ENCODE results near the gene FBH1. TPM values are rescaled to one million over a fixed set of nuclear protein-coding genes. Genes with fewer than 3 reads are reported as not detected.

FBH1 gene
- total RNA-seq, 1 donor from 2014 or later, result 71.5 TPM

- Histone ChIP-seq H3K9me3 (ENCODE audit: insufficient read depth, low read depth, low read length) (no peaks in the 10 kb centered on the region), H3K4me1 (ENCODE audit: insufficient read depth, low read length) (no peaks in the 10 kb centered on the region), H3K79me2 (ENCODE audit: insufficient read depth, low read length) (no peaks in the 10 kb centered on the region), H3K9ac (ENCODE audit: low read length) (no peak overlapping the region), H3K27ac (ENCODE audit: low read depth, low read length) (no peak overlapping the region), H4K20me1 (ENCODE audit: insufficient read depth, low read length) (peaks cover 12% of the 10 kb centered on the region), H3K36me3 (ENCODE audit: insufficient read depth, low read length) (peaks cover 71% of the 10 kb centered on the region), H3K27me3 (ENCODE audit: insufficient read depth, low read length) (no peaks in the 10 kb centered on the region), H2AFZ (ENCODE audit: low read depth, low read length) (no peak overlapping the region), H3K4me2 (ENCODE audit: low read length) (no peak overlapping the region), H3K4me3 (ENCODE audit: insufficient read depth, low read depth, low read length) (no peak overlapping the region)
- H3K4me1 Mint-ChIP-seq (ENCODE audit: low read depth, unreplicated experiment), result no peaks in the 10 kb centered on the region
- FAIRE-seq (no peak), DNase-seq (ENCODE audit: low read depth) (no peak)
- no peaks in the 10 kb centered on the region for H3K27me3 Mint-ChIP-seq (ENCODE audit: low read depth, unreplicated experiment)
- H3K36me3 Mint-ChIP-seq (ENCODE audit: low read depth, unreplicated experiment), result peaks cover 32% of the 10 kb centered on the region
- no peak overlapping the region for H3K4me3 Mint-ChIP-seq (ENCODE audit: unreplicated experiment)
- H3K9me3 Mint-ChIP-seq (ENCODE audit: unreplicated experiment), result no peaks in the 10 kb centered on the region
- TF ChIP-seq EZH2 (IDR thresholded peaks at IDR 0.05; ENCODE audit: insufficient read depth, low read length), result no peak
- TF ChIP-seq, protein P1, sequence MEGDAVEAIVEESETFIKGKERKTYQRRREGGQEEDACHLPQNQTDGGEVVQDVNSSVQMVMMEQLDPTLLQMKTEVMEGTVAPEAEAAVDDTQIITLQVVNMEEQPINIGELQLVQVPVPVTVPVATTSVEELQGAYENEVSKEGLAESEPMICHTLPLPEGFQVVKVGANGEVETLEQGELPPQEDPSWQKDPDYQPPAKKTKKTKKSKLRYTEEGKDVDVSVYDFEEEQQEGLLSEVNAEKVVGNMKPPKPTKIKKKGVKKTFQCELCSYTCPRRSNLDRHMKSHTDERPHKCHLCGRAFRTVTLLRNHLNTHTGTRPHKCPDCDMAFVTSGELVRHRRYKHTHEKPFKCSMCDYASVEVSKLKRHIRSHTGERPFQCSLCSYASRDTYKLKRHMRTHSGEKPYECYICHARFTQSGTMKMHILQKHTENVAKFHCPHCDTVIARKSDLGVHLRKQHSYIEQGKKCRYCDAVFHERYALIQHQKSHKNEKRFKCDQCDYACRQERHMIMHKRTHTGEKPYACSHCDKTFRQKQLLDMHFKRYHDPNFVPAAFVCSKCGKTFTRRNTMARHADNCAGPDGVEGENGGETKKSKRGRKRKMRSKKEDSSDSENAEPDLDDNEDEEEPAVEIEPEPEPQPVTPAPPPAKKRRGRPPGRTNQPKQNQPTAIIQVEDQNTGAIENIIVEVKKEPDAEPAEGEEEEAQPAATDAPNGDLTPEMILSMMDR (IDR thresholded peaks at IDR 0.05; ENCODE audit: insufficient read depth, low read depth, low read length), result no peak
- no peak overlapping the region for H3K27ac Mint-ChIP-seq (ENCODE audit: unreplicated experiment)
Observed at GRCh38 chr10:5917305-5917704, 27.3 kb downstream of the FBH1 start.

DNA sequence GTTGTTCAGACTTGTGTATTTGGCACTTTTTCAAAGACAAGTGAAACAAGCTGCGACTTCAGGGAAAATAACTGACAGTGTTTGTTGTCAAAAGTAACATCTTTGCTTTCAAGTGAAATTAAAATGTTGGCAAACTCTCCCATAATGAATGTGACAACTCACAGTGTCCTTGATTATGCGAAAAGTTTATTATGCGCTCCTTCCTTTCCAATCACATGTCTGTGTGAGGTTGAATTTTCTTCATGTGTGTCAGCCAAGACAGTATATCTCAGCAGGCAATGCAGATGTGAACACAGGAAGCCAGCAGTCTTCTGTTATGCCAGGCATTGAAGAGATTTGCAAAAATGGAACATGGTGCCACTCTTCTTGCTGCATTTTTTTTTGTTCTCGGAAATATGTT is 28.7 kb downstream of the FBH1 start:
- no peaks in the 10 kb centered on the region for H3K9me3 ChIP-seq (ENCODE audit: insufficient read depth, low read depth, low read length)
- Mint-ChIP-seq H3K4me1 (ENCODE audit: low read depth, unreplicated experiment) (no peaks in the 10 kb centered on the region), H3K27ac (ENCODE audit: unreplicated experiment) (no peak overlapping the region), H3K9me3 (ENCODE audit: unreplicated experiment) (no peaks in the 10 kb centered on the region), H3K4me3 (ENCODE audit: unreplicated experiment) (no peak overlapping the region), H3K27me3 (ENCODE audit: low read depth, unreplicated experiment) (no peaks in the 10 kb centered on the region), H3K36me3 (ENCODE audit: low read depth, unreplicated experiment) (peaks cover 34% of the 10 kb centered on the region)
- H2AFZ ChIP-seq (ENCODE audit: low read depth, low read length), result no peak overlapping the region
- H3K27me3 ChIP-seq (ENCODE audit: insufficient read depth, low read length), result no peaks in the 10 kb centered on the region
- TF ChIP-seq, protein P1 (IDR thresholded peaks at IDR 0.05; ENCODE audit: insufficient read depth, low read depth, low read length), result no peak
- no peak for TF ChIP-seq EZH2 (IDR thresholded peaks at IDR 0.05; ENCODE audit: insufficient read depth, low read length)
- no peaks in the 10 kb centered on the region for H3K4me1 ChIP-seq (ENCODE audit: insufficient read depth, low read length)
- no peak overlapping the region for H3K9ac ChIP-seq (ENCODE audit: low read length)
- H4K20me1 ChIP-seq (ENCODE audit: insufficient read depth, low read length), result peaks cover 3% of the 10 kb centered on the region
- H3K4me2 ChIP-seq (ENCODE audit: low read length), result no peak overlapping the region
- H3K36me3 ChIP-seq (ENCODE audit: insufficient read depth, low read length), result peaks cover 73% of the 10 kb centered on the region
- DNase-seq (ENCODE audit: low read depth) (no peak), FAIRE-seq (no peak)
- H3K27ac ChIP-seq (ENCODE audit: low read depth, low read length), result no peak overlapping the region
- H3K4me3 ChIP-seq (ENCODE audit: insufficient read depth, low read depth, low read length), result no peak overlapping the region
- no peaks in the 10 kb centered on the region for H3K79me2 ChIP-seq (ENCODE audit: insufficient read depth, low read length)

- DNase-seq (ENCODE audit: low read depth) (no peak), FAIRE-seq (no peak)
- Histone ChIP-seq H3K4me3 (ENCODE audit: insufficient read depth, low read depth, low read length) (no peak overlapping the region), H3K27ac (ENCODE audit: low read depth, low read length) (no peak overlapping the region), H3K9ac (ENCODE audit: low read length) (no peak overlapping the region), H2AFZ (ENCODE audit: low read depth, low read length) (no peak overlapping the region), H3K9me3 (ENCODE audit: insufficient read depth, low read depth, low read length) (no peaks in the 10 kb centered on the region), H3K4me1 (ENCODE audit: insufficient read depth, low read length) (no peaks in the 10 kb centered on the region), H3K36me3 (ENCODE audit: insufficient read depth, low read length) (peaks cover 73% of the 10 kb centered on the region), H3K79me2 (ENCODE audit: insufficient read depth, low read length) (no peaks in the 10 kb centered on the region), H3K4me2 (ENCODE audit: low read length) (no peak overlapping the region), H3K27me3 (ENCODE audit: insufficient read depth, low read length) (no peaks in the 10 kb centered on the region), H4K20me1 (ENCODE audit: insufficient read depth, low read length) (peaks cover 3% of the 10 kb centered on the region)
- no peaks in the 10 kb centered on the region for H3K27me3 Mint-ChIP-seq (ENCODE audit: low read depth, unreplicated experiment)
- no peaks in the 10 kb centered on the region for H3K4me1 Mint-ChIP-seq (ENCODE audit: low read depth, unreplicated experiment)
- no peak overlapping the region for H3K27ac Mint-ChIP-seq (ENCODE audit: unreplicated experiment)
- TF ChIP-seq, protein P1 (IDR thresholded peaks at IDR 0.05; ENCODE audit: insufficient read depth, low read depth, low read length), result no peak
- no peak for TF ChIP-seq EZH2 (IDR thresholded peaks at IDR 0.05; ENCODE audit: insufficient read depth, low read length)
- H3K36me3 Mint-ChIP-seq (ENCODE audit: low read depth, unreplicated experiment), result peaks cover 33% of the 10 kb centered on the region
- H3K4me3 Mint-ChIP-seq (ENCODE audit: unreplicated experiment), result no peak overlapping the region
- H3K9me3 Mint-ChIP-seq (ENCODE audit: unreplicated experiment), result no peaks in the 10 kb centered on the region
Observed at GRCh38 chr10:5919568-5919967, 29.5 kb downstream of the FBH1 start.
